Tibial nerve (tissue), 4 donors: Measurements from ENCODE around the gene BPIFA3.

Source experiments
- CTCF ChIP-seq, 5 experiments: fragments of 200-600 bp in 3 of 5; fragments of 450-650 bp in 2 of 5; sonication (generic) in 3 of 5; IDR thresholded peaks; one replicate each; pipeline ENCODE4 v1.5.1; 2016 to 2019; ENCODE audit warnings: antibody characterized with exemption in 5 of 5, mild to moderate bottlenecking in 3 of 5, moderate library complexity in 2 of 5
- EP300 ChIP-seq, 2 donors: sonication (generic); formaldehyde crosslinking; IDR thresholded peaks; one replicate each; pipeline ENCODE4 v1.6.1; 2017; ENCODE audit warnings: antibody characterized with exemption in 2 of 2, mild to moderate bottlenecking in 1 of 2
- POLR2A ChIP-seq, 2 donors: fragments of 450-650 bp; IDR thresholded peaks; one replicate each; pipeline ENCODE4 v1.6.1; 2017; ENCODE audit warnings: antibody characterized with exemption in 2 of 2, mild to moderate bottlenecking in 2 of 2, moderate library complexity in 2 of 2

GRCh38 chr20:33191955-33192354, 25.2 kb upstream of the BPIFA3 start:
- no peak for TF ChIP-seq CTCF (IDR thresholded peaks at IDR 0.05)
- TF ChIP-seq EP300 (IDR thresholded peaks at IDR 0.05) = no peak
- TF ChIP-seq POLR2A (IDR thresholded peaks at IDR 0.05) = no peak
